ENCODE measurements around the gene ATF1. TPM values are rescaled to one million over a fixed set of nuclear protein-coding genes. Genes with fewer than 3 reads are reported as not detected.

ATF1 gene
- total RNA-seq, 1 donor from 2014 or later = 7.1 TPM

DNA sequence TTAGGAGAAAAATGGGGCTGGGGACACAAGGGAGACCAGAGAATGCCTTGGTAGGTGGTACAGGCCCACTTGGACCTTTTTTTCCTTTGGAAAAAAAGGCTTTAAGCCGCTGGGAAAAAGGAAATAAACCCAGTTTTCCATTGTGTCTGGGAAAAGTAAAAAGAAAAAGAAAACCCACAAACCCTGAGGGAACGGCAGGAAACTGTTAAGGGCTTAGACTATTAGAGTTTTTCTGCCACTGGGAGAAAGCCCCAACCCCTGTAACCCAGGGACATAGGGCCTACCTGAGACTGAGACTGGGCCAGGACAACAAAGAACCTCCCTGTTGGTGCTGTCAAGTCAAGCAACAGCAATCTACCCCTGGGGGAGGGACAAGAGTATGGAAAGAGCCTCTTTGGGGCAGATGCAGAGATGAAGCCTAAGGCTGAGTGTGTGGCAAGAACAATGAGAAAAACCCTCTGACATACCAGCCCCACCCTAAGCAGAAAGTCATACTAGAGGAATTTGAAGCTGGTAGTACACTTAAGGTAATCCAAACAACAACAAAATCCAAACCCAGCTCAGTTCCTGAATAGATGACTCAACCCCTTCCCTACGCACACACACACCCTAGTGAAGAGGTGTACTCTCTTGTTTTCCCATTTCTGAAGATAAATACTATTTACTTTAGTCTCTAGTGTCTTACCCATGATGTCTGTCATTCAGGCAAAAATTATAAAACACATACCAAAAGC is 22.8 kb downstream of the ATF1 start:
- Mint-ChIP-seq H3K27me3 (ENCODE audit: unreplicated experiment) (no peaks in the 10 kb centered on the region), H3K36me3 (ENCODE audit: unreplicated experiment) (peaks cover 10% of the 10 kb centered on the region), H3K27ac (ENCODE audit: unreplicated experiment) (no peak overlapping the region), H3K4me1 (ENCODE audit: low read depth, unreplicated experiment) (no peaks in the 10 kb centered on the region), H3K4me3 (ENCODE audit: unreplicated experiment) (no peak overlapping the region), H3K9me3 (ENCODE audit: unreplicated experiment) (no peaks in the 10 kb centered on the region)
- no peak for DNase-seq
- TF ChIP-seq, protein P1, sequence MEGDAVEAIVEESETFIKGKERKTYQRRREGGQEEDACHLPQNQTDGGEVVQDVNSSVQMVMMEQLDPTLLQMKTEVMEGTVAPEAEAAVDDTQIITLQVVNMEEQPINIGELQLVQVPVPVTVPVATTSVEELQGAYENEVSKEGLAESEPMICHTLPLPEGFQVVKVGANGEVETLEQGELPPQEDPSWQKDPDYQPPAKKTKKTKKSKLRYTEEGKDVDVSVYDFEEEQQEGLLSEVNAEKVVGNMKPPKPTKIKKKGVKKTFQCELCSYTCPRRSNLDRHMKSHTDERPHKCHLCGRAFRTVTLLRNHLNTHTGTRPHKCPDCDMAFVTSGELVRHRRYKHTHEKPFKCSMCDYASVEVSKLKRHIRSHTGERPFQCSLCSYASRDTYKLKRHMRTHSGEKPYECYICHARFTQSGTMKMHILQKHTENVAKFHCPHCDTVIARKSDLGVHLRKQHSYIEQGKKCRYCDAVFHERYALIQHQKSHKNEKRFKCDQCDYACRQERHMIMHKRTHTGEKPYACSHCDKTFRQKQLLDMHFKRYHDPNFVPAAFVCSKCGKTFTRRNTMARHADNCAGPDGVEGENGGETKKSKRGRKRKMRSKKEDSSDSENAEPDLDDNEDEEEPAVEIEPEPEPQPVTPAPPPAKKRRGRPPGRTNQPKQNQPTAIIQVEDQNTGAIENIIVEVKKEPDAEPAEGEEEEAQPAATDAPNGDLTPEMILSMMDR (IDR thresholded peaks at IDR 0.05; ENCODE audit: partially characterized antibody, unreplicated experiment) = no peak

DNA sequence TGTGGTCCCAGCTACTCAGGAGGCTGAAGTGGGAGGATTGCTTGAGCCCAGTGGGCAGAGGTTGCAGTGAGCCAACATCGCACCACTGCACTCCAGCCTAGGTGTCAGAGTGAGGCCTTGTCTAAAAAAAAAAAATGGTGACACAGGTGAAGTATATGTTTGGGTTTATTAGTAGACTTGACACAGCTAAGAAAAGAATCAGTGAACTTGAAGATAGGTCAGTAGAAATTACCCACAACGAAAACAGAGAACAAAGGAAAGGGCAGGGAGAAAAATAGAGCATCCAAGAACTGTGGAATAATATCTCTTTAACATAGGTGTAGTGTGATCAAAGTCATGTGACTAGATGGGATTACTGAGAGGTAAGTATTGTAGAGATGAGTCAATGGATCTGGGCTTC is 23.7 kb downstream of the ATF1 start:
- H3K4me3 Mint-ChIP-seq (ENCODE audit: unreplicated experiment) = no peak overlapping the region
- DNase-seq = no peak
- H3K9me3 Mint-ChIP-seq (ENCODE audit: unreplicated experiment) = no peaks in the 10 kb centered on the region
- no peaks in the 10 kb centered on the region for H3K4me1 Mint-ChIP-seq (ENCODE audit: low read depth, unreplicated experiment)
- peaks cover 10% of the 10 kb centered on the region for H3K36me3 Mint-ChIP-seq (ENCODE audit: unreplicated experiment)
- TF ChIP-seq, protein P1 (IDR thresholded peaks at IDR 0.05; ENCODE audit: partially characterized antibody, unreplicated experiment) = no peak
- H3K27ac Mint-ChIP-seq (ENCODE audit: unreplicated experiment) = no peak overlapping the region
- H3K27me3 Mint-ChIP-seq (ENCODE audit: unreplicated experiment) = no peaks in the 10 kb centered on the region

DNA sequence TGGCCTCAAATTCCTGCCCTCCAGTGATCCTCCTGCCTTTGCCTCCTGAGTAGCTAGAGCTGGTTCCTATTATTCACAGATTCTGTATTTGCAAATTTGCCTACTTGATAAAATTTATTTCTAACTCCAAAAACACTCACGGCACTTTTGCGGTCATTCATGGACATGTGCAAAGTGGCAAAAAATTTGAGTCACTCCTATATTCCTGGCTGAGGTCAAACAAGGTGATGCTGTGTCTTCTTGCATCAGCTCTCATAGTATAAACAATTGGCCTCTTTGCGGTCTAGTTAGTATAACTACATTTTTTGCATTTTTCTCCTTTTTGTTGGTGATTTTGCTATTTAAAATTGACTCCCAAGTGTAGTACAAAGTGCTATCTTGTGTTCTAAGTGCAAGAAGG is 24.7 kb downstream of the ATF1 start:
- Mint-ChIP-seq H3K9me3 (ENCODE audit: unreplicated experiment) (no peaks in the 10 kb centered on the region), H3K27ac (ENCODE audit: unreplicated experiment) (no peak overlapping the region), H3K4me3 (ENCODE audit: unreplicated experiment) (no peak overlapping the region)

DNA sequence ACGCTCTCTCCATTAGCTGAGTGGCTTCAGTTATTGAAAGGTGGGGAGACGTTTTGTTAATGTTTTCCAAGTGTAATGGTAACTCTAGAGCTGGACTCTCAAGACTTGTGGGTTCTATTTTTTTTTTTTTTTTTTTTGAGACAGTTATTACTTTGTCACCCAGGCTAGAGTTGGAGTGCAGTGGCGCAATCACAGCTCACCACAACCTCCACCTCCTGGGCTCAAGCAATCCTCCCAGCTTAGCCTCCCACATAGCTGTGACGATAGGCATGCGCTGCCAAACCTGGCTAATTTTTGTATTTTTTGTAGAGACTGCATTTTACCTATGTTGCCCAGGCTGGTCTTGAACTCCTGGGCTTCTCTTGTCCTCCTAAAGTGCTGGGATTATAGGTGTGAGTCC is 26.2 kb downstream of the ATF1 start:
- no peaks in the 10 kb centered on the region for H3K9me3 Mint-ChIP-seq (ENCODE audit: unreplicated experiment)
- no peak overlapping the region for H3K27ac Mint-ChIP-seq (ENCODE audit: unreplicated experiment)
- DNase-seq = no peak
- H3K4me3 Mint-ChIP-seq (ENCODE audit: unreplicated experiment) = no peak overlapping the region
- no peaks in the 10 kb centered on the region for H3K27me3 Mint-ChIP-seq (ENCODE audit: unreplicated experiment)
- TF ChIP-seq, protein P1 (IDR thresholded peaks at IDR 0.05; ENCODE audit: partially characterized antibody, unreplicated experiment) = no peak
- peaks cover 10% of the 10 kb centered on the region for H3K36me3 Mint-ChIP-seq (ENCODE audit: unreplicated experiment)
- H3K4me1 Mint-ChIP-seq (ENCODE audit: low read depth, unreplicated experiment) = no peaks in the 10 kb centered on the region

More for the DNA sequence above, 24.7 kb downstream of the ATF1 start:
- Mint-ChIP-seq H3K27me3 (ENCODE audit: unreplicated experiment) (no peaks in the 10 kb centered on the region), H3K36me3 (ENCODE audit: unreplicated experiment) (peaks cover 10% of the 10 kb centered on the region), H3K4me1 (ENCODE audit: low read depth, unreplicated experiment) (no peaks in the 10 kb centered on the region)
- TF ChIP-seq, protein P1 (IDR thresholded peaks at IDR 0.05; ENCODE audit: partially characterized antibody, unreplicated experiment) = no peak
- DNase-seq = no peak

DNA sequence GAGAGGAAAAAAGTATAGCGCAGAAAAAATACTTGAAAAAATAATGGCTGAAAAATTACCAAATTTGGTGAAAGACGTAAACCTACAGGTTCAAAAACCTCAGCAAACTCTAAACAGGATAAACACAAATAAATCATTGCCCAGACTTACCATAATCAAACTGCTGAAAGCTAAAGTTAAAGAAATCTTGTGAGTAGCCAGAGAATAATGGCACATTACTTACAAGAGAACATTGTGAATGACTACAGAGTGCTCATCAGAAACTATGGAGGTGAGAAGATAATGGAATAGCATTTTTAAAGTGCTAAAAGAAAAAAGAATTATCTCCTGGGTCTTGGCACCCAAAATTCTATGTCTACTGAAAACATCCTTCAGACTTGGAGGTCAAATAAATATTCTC is 36.0 kb downstream of the ATF1 start:
- TF ChIP-seq, protein P1 (IDR thresholded peaks at IDR 0.05; ENCODE audit: partially characterized antibody, unreplicated experiment) = no peak
- Mint-ChIP-seq H3K27ac (ENCODE audit: unreplicated experiment) (no peak overlapping the region), H3K9me3 (ENCODE audit: unreplicated experiment) (peaks cover 3% of the 10 kb centered on the region), H3K4me1 (ENCODE audit: low read depth, unreplicated experiment) (no peaks in the 10 kb centered on the region), H3K27me3 (ENCODE audit: unreplicated experiment) (no peaks in the 10 kb centered on the region), H3K4me3 (ENCODE audit: unreplicated experiment) (no peak overlapping the region), H3K36me3 (ENCODE audit: unreplicated experiment) (peaks cover 24% of the 10 kb centered on the region)
- no peak for DNase-seq
